H1 (cell line): ENCODE measurements around the gene NEDD4L. TPM values are rescaled to one million over a fixed set of nuclear protein-coding genes. Genes with fewer than 3 reads are reported as not detected.

Experiments used
- CTCF ChIA-PET: fragments of 300-600 bp; sonication (Branson Sonifier 250); formaldehyde crosslinking; loops from one replicate; lab custom pipeline; 2021; ENCODE audit not compliant: partially characterized antibody; lab: Charles Lee
- POLR2A ChIA-PET: fragments of 300-600 bp; sonication (Branson Sonifier 250); formaldehyde crosslinking; loops from one replicate; lab custom pipeline; 2021; ENCODE audit warnings: inconsistent platforms; ENCODE audit not compliant: partially characterized antibody; lab: Charles Lee
- DNase-seq, 2 experiments: peaks; one replicate each; pipeline versions ENCODE4 v3.0.0 to v3.0.0-alpha.2; 2010 to 2022; ENCODE audit warnings: low spot score in 2 of 2, low read depth in 1 of 2, mixed read lengths in 1 of 2
- FAIRE-seq: peaks from 2 replicates; lab custom pipeline; 2011; peaks lifted over from hg19 to GRCh38; lab: Jason Lieb, UNC
- H2AFZ ChIP-seq: 2 replicates; pipeline ENCODE4 v1.8.1; 2012; ENCODE audit warnings: low read length, inconsistent platforms
- H2AK5ac ChIP-seq: 2 replicates; pipeline ENCODE4 v1.6.1; 2013; ENCODE audit warnings: low read depth, low read length
- H2BK120ac ChIP-seq: replicated peaks from 2 replicates; pipeline ENCODE3; 2013; ENCODE audit warnings: low read depth, low read length, inconsistent platforms
- H2BK12ac ChIP-seq: 2 replicates; pipeline ENCODE4 v1.6.1; 2013; ENCODE audit warnings: low read depth, low read length
- H2BK15ac ChIP-seq: 2 replicates; pipeline ENCODE4 v1.6.1; 2013; ENCODE audit warnings: low read length
- H2BK20ac ChIP-seq: 2 replicates; pipeline ENCODE4 v1.6.1; 2013; ENCODE audit warnings: low read length
- H2BK5ac ChIP-seq: 2 replicates; pipeline ENCODE4 v1.6.1; 2013; ENCODE audit warnings: low read depth, low read length
- H3K14ac ChIP-seq: 2 replicates; pipeline ENCODE4 v1.6.1; 2013; ENCODE audit warnings: inconsistent platforms; ENCODE audit not compliant: insufficient read length
- H3K18ac ChIP-seq: 2 replicates; pipeline ENCODE4 v1.6.1; 2013; ENCODE audit warnings: low read length; ENCODE audit errors: extremely low read depth
- H3K23ac ChIP-seq: 2 replicates; pipeline ENCODE4 v1.6.1; 2013; ENCODE audit warnings: inconsistent platforms; ENCODE audit not compliant: insufficient read length
- H3K23me2 ChIP-seq: 2 replicates; pipeline ENCODE4 v1.6.1; 2013; ENCODE audit warnings: low read depth, low read length
- H3K27ac ChIP-seq: 2 replicates; pipeline ENCODE4 v1.6.1; 2011; ENCODE audit warnings: low read depth, low read length, inconsistent platforms
- H3K27me3 ChIP-seq, 4 experiments: replicated peaks in 1 of 4; 1 replicate in 1 of 4; 2 replicates in 3 of 4; pipeline versions ENCODE4 v1.6.1 to v1.8.1; 2011 to 2013; ENCODE audit warnings: low read length in 3 of 4, mild to moderate bottlenecking in 3 of 4, inconsistent platforms in 2 of 4, mixed read lengths in 2 of 4, moderate library complexity in 1 of 4; ENCODE audit not compliant: control insufficient read depth in 3 of 4, insufficient read depth in 3 of 4; ENCODE audit errors: extremely low read depth in 1 of 4
- H3K36me3 ChIP-seq, 4 experiments: 2 replicates each; pipeline versions ENCODE4 v1.6.1 to v1.8.1; 2011 to 2013; ENCODE audit warnings: mild to moderate bottlenecking in 4 of 4, low read length in 3 of 4, moderate library complexity in 2 of 4, control low read depth in 1 of 4, inconsistent platforms in 1 of 4; ENCODE audit not compliant: insufficient read depth in 4 of 4, control insufficient read depth in 2 of 4
- H3K4ac ChIP-seq: replicated peaks from 2 replicates; pipeline ENCODE3; 2013; ENCODE audit warnings: low read length, low read depth, mixed read lengths, inconsistent platforms; ENCODE audit not compliant: insufficient read length
- H3K4me1 ChIP-seq, 4 experiments: replicated peaks in 1 of 4; 1 replicate in 1 of 4; 2 replicates in 3 of 4; pipeline versions ENCODE4 v1.6.1 to v1.8.1; 2011 to 2013; ENCODE audit warnings: low read length in 3 of 4, inconsistent platforms in 2 of 4, mixed read lengths in 1 of 4; ENCODE audit not compliant: insufficient read depth in 4 of 4, control insufficient read depth in 3 of 4
- H3K4me2 ChIP-seq, 2 experiments: 2 replicates each; pipeline versions ENCODE4 v1.6.1 to v1.8.1; 2011 to 2013; ENCODE audit warnings: low read depth in 2 of 2, low read length in 2 of 2, control low read depth in 1 of 2, inconsistent platforms in 1 of 2, mild to moderate bottlenecking in 1 of 2; ENCODE audit not compliant: insufficient read depth in 1 of 2
- H3K4me3 ChIP-seq, 4 experiments: fragments of 200-600, 300-600 bp in 1 of 4; sonication (generic), shearing (Covaris generic), sonication (Bioruptor Twin) in 1 of 4; 2 replicates each; pipeline versions ENCODE4 v1.5.1 to v1.8.1; 2011 to 2016; ENCODE audit warnings: low read length in 4 of 4, low read depth in 3 of 4, control low read depth in 2 of 4, inconsistent platforms in 2 of 4, mild to moderate bottlenecking in 2 of 4, mixed read lengths in 1 of 4, moderate library complexity in 1 of 4; ENCODE audit not compliant: insufficient read depth in 2 of 4; ENCODE audit errors: extremely low read depth in 1 of 4
- H3K56ac ChIP-seq: replicated peaks from 2 replicates; pipeline ENCODE3; 2013; ENCODE audit warnings: low read depth, mild to moderate bottlenecking, mixed read lengths, low read length, inconsistent platforms; ENCODE audit not compliant: insufficient read length
- H3K79me1 ChIP-seq: 2 replicates; pipeline ENCODE4 v1.6.1; 2013; ENCODE audit warnings: low read depth, low read length, control low read depth
- H3K79me2 ChIP-seq, 2 experiments: 2 replicates each; pipeline versions ENCODE4 v1.6.1 to v1.8.1; 2012 to 2013; ENCODE audit warnings: low read length in 2 of 2, mild to moderate bottlenecking in 2 of 2, inconsistent platforms in 1 of 2; ENCODE audit not compliant: insufficient read depth in 2 of 2, control insufficient read depth in 1 of 2
- H3K9ac ChIP-seq, 4 experiments: replicated peaks in 1 of 4; 1 replicate in 1 of 4; 2 replicates in 3 of 4; pipeline versions ENCODE4 v1.6.1 to v1.8.1; 2011 to 2013; ENCODE audit warnings: low read depth in 3 of 4, low read length in 3 of 4, control low read depth in 2 of 4, mild to moderate bottlenecking in 2 of 4, moderate library complexity in 2 of 4, inconsistent platforms in 1 of 4; ENCODE audit errors: extremely low read depth in 1 of 4
- H3K9me3 ChIP-seq, 2 experiments: 2 replicates each; pipeline versions ENCODE4 v1.6.1 to v1.8.1; 2012 to 2013; ENCODE audit warnings: mild to moderate bottlenecking in 2 of 2, moderate library complexity in 2 of 2, control low read depth in 1 of 2, inconsistent platforms in 1 of 2, low read depth in 1 of 2, low read length in 1 of 2, mixed read lengths in 1 of 2; ENCODE audit not compliant: insufficient read depth in 2 of 2
- H4K20me1 ChIP-seq, 2 experiments: replicated peaks in 1 of 2; 2 replicates each; pipeline versions ENCODE3 to v1.8.1; 2011 to 2013; ENCODE audit warnings: inconsistent platforms in 2 of 2, low read length in 2 of 2, mild to moderate bottlenecking in 1 of 2; ENCODE audit not compliant: insufficient read depth in 2 of 2, control insufficient read depth in 1 of 2
- H4K5ac ChIP-seq: 2 replicates; pipeline ENCODE4 v1.6.1; 2013; ENCODE audit warnings: low read length, low read depth, mixed read lengths, inconsistent platforms; ENCODE audit not compliant: insufficient read length
- H4K8ac ChIP-seq: 2 replicates; pipeline ENCODE4 v1.8.0; 2013; ENCODE audit warnings: mild to moderate bottlenecking, moderate library complexity, low read length, inconsistent platforms; ENCODE audit not compliant: insufficient read depth; ENCODE audit errors: extremely low read depth
- H4K91ac ChIP-seq: replicated peaks from 2 replicates; pipeline ENCODE3; 2013; ENCODE audit warnings: low read length, mixed read lengths, inconsistent platforms; ENCODE audit not compliant: insufficient read length
- ASH2L ChIP-seq: fragments of 200-600, 300-600 bp; sonication (generic); IDR thresholded peaks from one replicate; pipeline ENCODE4 v1.7.1; 2017; ENCODE audit warnings: low read length
- ATF2 ChIP-seq: IDR thresholded peaks from 2 replicates; pipeline ENCODE4 v1.6.1; 2012; ENCODE audit warnings: low read length, inconsistent platforms
- GTF2F1 ChIP-seq: IDR thresholded peaks from 2 replicates; pipeline ENCODE4 v1.6.1; 2012; ENCODE audit warnings: low read depth, low read length, improper control_type of control experiment, borderline replicate concordance
- KDM5A ChIP-seq: fragments of 200-600 bp; IDR thresholded peaks from 2 replicates; pipeline ENCODE4 v1.7.1; 2012; ENCODE audit warnings: mild to moderate bottlenecking, low read length, inconsistent platforms, mixed read lengths
- MAFK ChIP-seq: IDR thresholded peaks from 2 replicates; pipeline ENCODE4 v1.6.1; 2012; ENCODE audit warnings: low read depth, mild to moderate bottlenecking, improper control_type of control experiment, low read length
- MAX ChIP-seq: IDR thresholded peaks from 2 replicates; pipeline ENCODE4 v1.6.1; 2012; ENCODE audit warnings: inconsistent platforms
- POLR2AphosphoS5 ChIP-seq: IDR thresholded peaks from 2 replicates; pipeline ENCODE4 v1.6.1; 2011; ENCODE audit warnings: low read depth, low read length
- POU5F1 ChIP-seq: IDR thresholded peaks from 2 replicates; pipeline ENCODE4 v1.6.1; 2011; ENCODE audit warnings: low read depth, mild to moderate bottlenecking, low read length, moderate library complexity
- RAD21 ChIP-seq, 2 experiments: IDR thresholded peaks in 1 of 2; conservative IDR thresholded peaks in 1 of 2; 2 replicates each; pipeline ENCODE4 v1.6.1; 2011; ENCODE audit warnings: low read depth in 2 of 2, low read length in 2 of 2, improper control_type of control experiment in 1 of 2, inconsistent platforms in 1 of 2, mild to moderate bottlenecking in 1 of 2, moderate library complexity in 1 of 2
- RXRA ChIP-seq: IDR thresholded peaks from 2 replicates; pipeline ENCODE4 v1.6.1; 2011; ENCODE audit warnings: low read depth, mild to moderate bottlenecking, low read length, moderate library complexity; ENCODE audit not compliant: insufficient read depth
- SIN3A ChIP-seq, 2 experiments: IDR thresholded peaks in 1 of 2; conservative IDR thresholded peaks in 1 of 2; 2 replicates each; pipeline ENCODE4 v1.6.1; 2011 to 2012; ENCODE audit warnings: low read length in 2 of 2, improper control_type of control experiment in 1 of 2, low read depth in 1 of 2, mild to moderate bottlenecking in 1 of 2
- TEAD4 ChIP-seq: IDR thresholded peaks from 2 replicates; pipeline ENCODE4 v1.6.1; 2012; ENCODE audit warnings: low read depth, low read length, inconsistent platforms, mixed read lengths
- WGBS, 2 experiments: shearing (Covaris generic) in 1 of 2; methylation state at CpG; one replicate each; pipeline versions ENCODE4 v1.1.6 to v1.1.7; 2013 to 2015; ENCODE audit warnings: low lambda C conversion rate in 2 of 2, mixed read lengths in 2 of 2, inconsistent platforms in 1 of 2, low coverage in 1 of 2, missing lambda C conversion rate in 1 of 2; ENCODE audit not compliant: insufficient replicate concordance in 2 of 2, insufficient coverage in 1 of 2, insufficient read length in 1 of 2; ENCODE audit errors: extremely low coverage in 1 of 2, missing lambda C conversion rate in 1 of 2; 5-methylcytosine and 5-hydroxymethylcytosine counted together
- polyA plus RNA-seq, 7 experiments: library from polyadenylated mRNA; depleted of rRNA in 3 of 7; stranded (reverse) in 5 of 7; unstranded in 2 of 7; fragments of >200 nt in 5 of 7; fragments of 200-250 nt in 2 of 7; gene quantifications; 1 replicate in 5 of 7; 2 replicates in 1 of 7; 4 replicates in 1 of 7; pipeline versions ENCODE4 v1.2.1 to v1.2.3, GENCODE V29; 2011 to 2013; ENCODE audit warnings: missing spikeins in 2 of 7, mixed read lengths in 2 of 7
- total RNA-seq: library from RNA; stranded (reverse); fragmentation: NEBNext Ultra II Directional; extraction: Animal tissue kit (Norgen Biotek cat#: 25700); gene quantifications from 2 replicates; pipeline ENCODE4 v1.2.1, GENCODE V29; 2021

Gene NEDD4L
- total and polyA plus RNA-seq, 2 of the 8 experiments (the other 6 are each of a cell fraction or from before 2014, with no cell fraction given), result 37.3 to 69.8 TPM

GRCh38 chr18:58052960-58053359, 8.9 kb downstream of the NEDD4L start:
- ChIA-PET POLR2A (interaction anchor here (1.1 to 3.0 kb wide), 4 partner anchors 7 to 90 kb away, joined by 3 to 12 read pairs (median 5); no protein-coding TSS in a partner anchor), CTCF (interaction anchor here (0.8 to 4.8 kb wide), 13 partner anchors 10 to 126 kb away, joined by 3 to 19 read pairs (median 6); partner anchors contain the start of gene NEDD4L)
- Histone ChIP-seq H3K23ac (no peak overlapping the region), H2BK120ac (no peak overlapping the region), H2AFZ (no peak overlapping the region), H3K4me1 (peaks cover 0 to 15% (median 8%) of the 10 kb centered on the region in 4 experiments; a peak in 4 of 7 replicates), H3K4me3 (no peak overlapping the region), H4K5ac (no peak overlapping the region), H3K79me2 (peaks cover 11 to 89% of the 10 kb centered on the region in 2 experiments), H3K36me3 (peaks cover 0 to 4% (median 0%) of the 10 kb centered on the region in 4 experiments; a peak in 1 of 8 replicates), H3K4me2 (no peak overlapping the region), H3K23me2 (no peaks in the 10 kb centered on the region), H3K56ac (no peak overlapping the region), H4K20me1 (peaks cover 2 to 5% of the 10 kb centered on the region in 2 experiments), H4K8ac (no peak overlapping the region), H3K9ac (no peak overlapping the region), H4K91ac (no peak overlapping the region), H3K27me3 (no peaks in the 10 kb centered on the region), H2BK20ac (no peak overlapping the region), H2AK5ac (no peak overlapping the region), H3K79me1 (peaks cover 7% of the 10 kb centered on the region), H2BK5ac (no peak overlapping the region), H2BK12ac (no peak overlapping the region), H3K14ac (no peak overlapping the region), H2BK15ac (no peak overlapping the region), H3K27ac (no peak overlapping the region), H3K9me3 (no peaks in the 10 kb centered on the region), H3K4ac (no peak overlapping the region), H3K18ac (no peak overlapping the region)
- 82% methylated on average over 2 of the region's 3 CpGs; no CpG with 5 or more reads in 1 of the 2 experiments for WGBS, 2 experiments
- no peak for FAIRE-seq
- no peak for DNase-seq
- TF ChIP-seq POU5F1 (no peak), MAX (no peak), POLR2AphosphoS5 (no peak), KDM5A (no peak), RAD21 (IDR thresholded peaks at IDR 0.05 in 1 of 2, conservative IDR thresholded peaks at IDR 0.05 in 1 of 2; ENCODE audit: low read depth in 2 of 2, low read length in 2 of 2) (no peak), MAFK (no peak), GTF2F1 (no peak), RXRA (no peak), ATF2 (no peak), TEAD4 (no peak), SIN3A (conservative IDR thresholded peaks at IDR 0.05 in 1 of 2, IDR thresholded peaks at IDR 0.05 in 1 of 2; ENCODE audit: low read depth in 1 of 2, low read length in 2 of 2) (no peak), ASH2L (no peak)
